GM18951 (cell line): ENCODE data around the gene CA5A.

Source experiments
- POLR2A ChIP-seq: IDR thresholded peaks from 4 replicates; pipeline ENCODE4 v1.6.1; 2011; ENCODE audit warnings: mild to moderate bottlenecking; ENCODE audit not compliant: insufficient read length, insufficient read depth; ENCODE audit errors: extremely low read depth
- in situ Hi-C: fragments of 300-500 bp; cut with MboI; formaldehyde crosslinking; loops from one replicate; pipeline ENCODE4 v1.12.0; 2022; ENCODE audit warnings: low sequenced_read_pairs, mixed read lengths, inconsistent platforms; ENCODE audit not compliant: unreplicated experiment

Gene CA5A

GRCh38 chr16:87958632-87959031, 22.3 kb upstream of the CA5A start:
- in situ Hi-C loops = loop anchor here (25.0 kb wide), 1 partner anchor 579 kb away; no protein-coding TSS in a partner anchor
- TF ChIP-seq POLR2A = no peak

GRCh38 chr16:87957296-87958094, 21.2 kb upstream of the CA5A start:
- no peak for TF ChIP-seq POLR2A
- in situ Hi-C loops = loop anchor here (25.0 kb wide), 1 partner anchor 580 kb away; no protein-coding TSS in a partner anchor

GRCh38 chr16:87956365-87957231, 20.3 kb upstream of the CA5A start:
- peak; percentile 46 for TF ChIP-seq POLR2A
- in situ Hi-C loops = loop anchor here (25.0 kb wide), 1 partner anchor 581 kb away; no protein-coding TSS in a partner anchor

- TF ChIP-seq POLR2A = no peak
- in situ Hi-C loops = loop anchor here (25.0 kb wide), 1 partner anchor 581 kb away; no protein-coding TSS in a partner anchor
Observed at GRCh38 chr16:87956098-87956364, 19.7 kb upstream of the CA5A start.

- in situ Hi-C loops = loop anchor here (25.0 kb wide), 1 partner anchor 582 kb away; no protein-coding TSS in a partner anchor
Observed at GRCh38 chr16:87955302-87956097, 19.2 kb upstream of the CA5A start.

GRCh38 chr16:87954826-87955225, 18.5 kb upstream of the CA5A start:
- in situ Hi-C loops = loop anchor here (25.0 kb wide), 1 partner anchor 582 kb away; no protein-coding TSS in a partner anchor
- TF ChIP-seq POLR2A = no peak

More at GRCh38 chr16:87955302-87956097, 19.2 kb upstream of the CA5A start:
- no peak for TF ChIP-seq POLR2A

- in situ Hi-C loops = loop anchor here (25.0 kb wide), 1 partner anchor 583 kb away; no protein-coding TSS in a partner anchor
- TF ChIP-seq POLR2A = no peak
Observed at GRCh38 chr16:87954361-87954760, 18.0 kb upstream of the CA5A start.

GRCh38 chr16:87953308-87954215, 17.2 kb upstream of the CA5A start:
- no peak for TF ChIP-seq POLR2A
- in situ Hi-C loops = loop anchor here (25.0 kb wide), 1 partner anchor 584 kb away; no protein-coding TSS in a partner anchor

- TF ChIP-seq POLR2A = no peak
- in situ Hi-C loops = loop anchor here (25.0 kb wide), 1 partner anchor 585 kb away; no protein-coding TSS in a partner anchor
Observed at GRCh38 chr16:87952751-87953150, 16.4 kb upstream of the CA5A start.

GRCh38 chr16:87951552-87952538, 15.5 kb upstream of the CA5A start:
- in situ Hi-C loops = loop anchor here (25.0 kb wide), 1 partner anchor 585 kb away; no protein-coding TSS in a partner anchor
- peak; percentile 83 for TF ChIP-seq POLR2A
